Natural killer cell (primary cell): ENCODE results near the gene DNAH6. TPM values are rescaled to one million over a fixed set of nuclear protein-coding genes. Genes with fewer than 3 reads are reported as not detected.

Experiments
- ATAC-seq, 3 donors: fragments of 150-1000 bp in 2 of 3; fragments of 200-7000 bp in 1 of 3; cut with Tn5 transposase; 1 replicate in 1 of 3; 2 replicates in 2 of 3; pipeline ENCODE4 v1.10.0; 2021; ENCODE audit warnings: mild to moderate bottlenecking in 2 of 3, moderate library complexity in 2 of 3
- DNase-seq, 2 donors: peaks; one replicate each; pipeline versions ENCODE4 v3.0.0 to v3.0.0-alpha.2; 2013 to 2021; ENCODE audit warnings: mixed read lengths in 1 of 2
- H3K27ac ChIP-seq: one replicate; pipeline ENCODE4 v1.5.1; 2013; ENCODE audit warnings: mild to moderate bottlenecking, low read length
- H3K27me3 ChIP-seq: one replicate; pipeline ENCODE4 v1.6.1; 2013; ENCODE audit warnings: low read length; ENCODE audit not compliant: control insufficient read depth, insufficient read depth
- H3K36me3 ChIP-seq: one replicate; pipeline ENCODE4 v1.6.1; 2013; ENCODE audit warnings: low read length; ENCODE audit not compliant: control insufficient read depth, insufficient read depth
- H3K4me1 ChIP-seq: one replicate; pipeline ENCODE4 v1.6.1; 2013; ENCODE audit warnings: low read length; ENCODE audit not compliant: control insufficient read depth, insufficient read depth
- H3K4me3 ChIP-seq: one replicate; pipeline ENCODE4 v1.5.1; 2013; ENCODE audit warnings: low read length
- H3K9me3 ChIP-seq: one replicate; pipeline ENCODE4 v1.6.1; 2013; ENCODE audit warnings: low read length; ENCODE audit not compliant: control insufficient read depth, insufficient read depth
- H3K27ac Mint-ChIP-seq, 2 donors: one replicate each; pipeline ENCODE4 v1.8.0; 2022; ENCODE audit warnings: mild to moderate bottlenecking in 2 of 2, mixed read lengths in 2 of 2, moderate library complexity in 1 of 2
- H3K27me3 Mint-ChIP-seq, 2 donors: one replicate each; pipeline ENCODE4 v1.8.0; 2022; ENCODE audit warnings: low read depth in 2 of 2, mixed read lengths in 2 of 2
- H3K36me3 Mint-ChIP-seq: one replicate; pipeline ENCODE4 v1.8.0; 2022; ENCODE audit warnings: mixed read lengths
- H3K4me1 Mint-ChIP-seq, 2 donors: one replicate each; pipeline ENCODE4 v1.8.0; 2022; ENCODE audit warnings: mixed read lengths in 2 of 2
- H3K4me3 Mint-ChIP-seq: one replicate; pipeline ENCODE4 v1.8.0; 2022; ENCODE audit warnings: mild to moderate bottlenecking, moderate library complexity, mixed read lengths
- H3K9me3 Mint-ChIP-seq, 2 donors: one replicate each; pipeline ENCODE4 v1.8.0; 2022; ENCODE audit warnings: mixed read lengths in 2 of 2
- CTCF ChIP-seq: fragments of 200-600 bp; IDR thresholded peaks from one replicate; pipeline ENCODE4 v1.8.0; 2022; ENCODE audit warnings: antibody characterized with exemption
- WGBS: methylation state at CpG from one replicate; pipeline ENCODE4 v1.1.7; 2013; ENCODE audit warnings: missing lambda C conversion rate; ENCODE audit not compliant: insufficient coverage; 5-methylcytosine and 5-hydroxymethylcytosine counted together
- intact Hi-C: fragments of 100-400 bp; cut with micrococcal nuclease; formaldehyde crosslinking; loops from one replicate; pipeline ENCODE4 v1.14.2; 2022
- total RNA-seq, 4 donors: library from RNA; stranded (reverse); fragments of 120-200 nt in 1 of 4; gene quantifications; one replicate each; pipeline versions ENCODE4 v1.2.3 to v1.2.4, GENCODE V29; 2013 to 2022

DNAH6 gene
- total RNA-seq, 3 donors from 2014 or later (not counting 1 experiment from before 2014, with no cell fraction given) = 0.05 to 0.60 (median 0.32) TPM

- Histone ChIP-seq H3K4me1 (peaks cover 10% of the 10 kb centered on the region), H3K9me3 (no peaks in the 10 kb centered on the region), H3K36me3 (no peaks in the 10 kb centered on the region), H3K4me3 (no peak overlapping the region), H3K27me3 (no peaks in the 10 kb centered on the region), H3K27ac (no peak overlapping the region)
- Mint-ChIP-seq H3K27me3 (no peaks in the 10 kb centered on the region), H3K4me1 (peaks cover 29 to 30% of the 10 kb centered on the region in 2 donors), H3K27ac (no peak overlapping the region), H3K36me3 (no peaks in the 10 kb centered on the region), H3K9me3 (no peaks in the 10 kb centered on the region), H3K4me3 (no peak overlapping the region)
- no peak for TF ChIP-seq CTCF
- intact Hi-C loops = no loop called here
- DNase-seq = no peak
- no peak for ATAC-seq
Observed at GRCh38 chr2:84646514-84646913, 130.2 kb downstream of the DNAH6 start.

- Histone ChIP-seq H3K36me3 (no peaks in the 10 kb centered on the region), H3K27ac (no peak overlapping the region), H3K27me3 (no peaks in the 10 kb centered on the region), H3K4me1 (peaks cover 10% of the 10 kb centered on the region), H3K9me3 (no peaks in the 10 kb centered on the region), H3K4me3 (no peak overlapping the region)
- Mint-ChIP-seq H3K27ac (no peak overlapping the region), H3K4me3 (no peak overlapping the region), H3K36me3 (no peaks in the 10 kb centered on the region), H3K4me1 (peaks cover 33 to 36% of the 10 kb centered on the region in 2 donors), H3K9me3 (no peaks in the 10 kb centered on the region), H3K27me3 (no peaks in the 10 kb centered on the region)
- intact Hi-C loops = no loop called here
- TF ChIP-seq CTCF = no peak
- ATAC-seq (no peak), DNase-seq (no peak)
Observed at GRCh38 chr2:84647267-84647666, 131.0 kb downstream of the DNAH6 start.

- Histone ChIP-seq H3K9me3 (no peaks in the 10 kb centered on the region), H3K36me3 (no peaks in the 10 kb centered on the region), H3K4me1 (peaks cover 13% of the 10 kb centered on the region), H3K27me3 (no peaks in the 10 kb centered on the region), H3K4me3 (no peak overlapping the region), H3K27ac (no peak overlapping the region)
- Mint-ChIP-seq H3K9me3 (no peaks in the 10 kb centered on the region), H3K4me3 (peak overlapping the region; percentile 4), H3K27me3 (no peaks in the 10 kb centered on the region), H3K4me1 (peaks cover 50 to 53% of the 10 kb centered on the region in 2 donors), H3K36me3 (no peaks in the 10 kb centered on the region), H3K27ac (peak overlapping the region in 1 of 2 donors; percentile 24)
- ATAC-seq (no peak), DNase-seq (no peak)
- intact Hi-C loops = no loop called here
- TF ChIP-seq CTCF = no peak
- WGBS = 78% methylated on average over 4 of the region's 4 CpGs
Observed at GRCh38 chr2:84649058-84649457, 132.8 kb downstream of the DNAH6 start.

GRCh38 chr2:84649487-84650142 is 133.3 kb downstream of the DNAH6 start:
- H3K4me1 ChIP-seq = peaks cover 16% of the 10 kb centered on the region
- no peak for TF ChIP-seq CTCF
- no peaks in the 10 kb centered on the region for H3K27me3 ChIP-seq
- H3K27ac ChIP-seq = no peak overlapping the region
- no peaks in the 10 kb centered on the region for H3K9me3 Mint-ChIP-seq
- intact Hi-C loops = loop anchor here (5.0 kb wide), 1 partner anchor 133 kb away; no protein-coding TSS in a partner anchor
- peak overlapping the region; percentile 27 to 73 for H3K27ac Mint-ChIP-seq
- H3K4me1 Mint-ChIP-seq = peaks cover 56 to 59% of the 10 kb centered on the region in 2 donors
- no peaks in the 10 kb centered on the region for H3K36me3 ChIP-seq
- peak overlapping the region; percentile 14 for H3K4me3 Mint-ChIP-seq
- peak in 1 of 2 donors; percentile 28 for DNase-seq
- no peak for ATAC-seq
- 50% methylated on average over 2 of the region's 2 CpGs for WGBS
- H3K27me3 Mint-ChIP-seq = no peaks in the 10 kb centered on the region
- H3K9me3 ChIP-seq = no peaks in the 10 kb centered on the region
- H3K36me3 Mint-ChIP-seq = no peaks in the 10 kb centered on the region
- H3K4me3 ChIP-seq = no peak overlapping the region
